Endothelial cell of umbilical vein (primary cell): ENCODE results near the gene DPEP3. TPM values are rescaled to one million over a fixed set of nuclear protein-coding genes. Genes with fewer than 3 reads are reported as not detected.

Experiments used
- BruUV-seq: library from RNA; stranded (reverse); fragments of 400-500 nt; replicated peaks from 2 replicates; lab custom pipeline; 2021; lab: Mats Ljungman, UMichigan
- CTCF ChIA-PET: fragments of 300-600, 350-600 bp; sonication (Branson Sonifier 250); formaldehyde crosslinking; loops from one replicate; lab custom pipeline; 2021; ENCODE audit warnings: antibody characterized with exemption, inconsistent platforms; lab: Charles Lee
- POLR2A ChIA-PET: fragments of 300-600, 350-600 bp; sonication (Branson Sonifier 250); formaldehyde crosslinking; loops from one replicate; lab custom pipeline; 2021; ENCODE audit warnings: antibody characterized with exemption, inconsistent platforms; lab: Charles Lee
- DNase-seq: peaks from one replicate; pipeline ENCODE4 v3.0.0-alpha.2; 2011; ENCODE audit warnings: low read depth, low spot score
- FAIRE-seq: peaks from 2 replicates; lab custom pipeline; 2011; peaks lifted over from hg19 to GRCh38; lab: Jason Lieb, UNC
- H2AFZ ChIP-seq: 2 replicates; pipeline ENCODE4 v1.6.0; 2012; ENCODE audit warnings: low read depth, low read length, control low read depth, inconsistent platforms
- H3K27ac ChIP-seq: 2 replicates; pipeline ENCODE4 v1.5.1; 2011; ENCODE audit warnings: low read depth, mild to moderate bottlenecking, control low read depth, low read length, moderate library complexity; ENCODE audit not compliant: insufficient read depth
- H3K27me3 ChIP-seq, 2 experiments: 2 replicates each; pipeline versions ENCODE4 v1.6.0 to v1.6.1; 2011; ENCODE audit warnings: low read length in 2 of 2, mixed read lengths in 1 of 2; ENCODE audit not compliant: control insufficient read depth in 2 of 2, insufficient read depth in 2 of 2
- H3K36me3 ChIP-seq, 2 experiments: 2 replicates in 1 of 2; 3 replicates in 1 of 2; pipeline ENCODE4 v1.5.1; 2011; ENCODE audit warnings: low read length in 2 of 2, mild to moderate bottlenecking in 1 of 2, moderate library complexity in 1 of 2; ENCODE audit not compliant: control insufficient read depth in 2 of 2, insufficient read depth in 2 of 2; ENCODE audit errors: extremely low read depth in 1 of 2
- H3K4me1 ChIP-seq: 3 replicates; pipeline ENCODE4 v1.5.1; 2011; ENCODE audit warnings: mild to moderate bottlenecking, low read length; ENCODE audit not compliant: control insufficient read depth, insufficient read depth; ENCODE audit errors: extremely low read depth
- H3K4me2 ChIP-seq: 2 replicates; pipeline ENCODE4 v1.6.1; 2011; ENCODE audit warnings: low read length, control low read depth, mixed read lengths; ENCODE audit not compliant: insufficient read depth
- H3K4me3 ChIP-seq, 3 experiments: fragments of 200-600 bp in 1 of 3; sonication (generic), shearing (Covaris generic) in 1 of 3; replicated peaks in 1 of 3; 2 replicates each; pipeline ENCODE4 v1.5.1; 2011 to 2016; ENCODE audit warnings: control low read depth in 3 of 3, low read length in 3 of 3, mild to moderate bottlenecking in 2 of 3, inconsistent platforms in 1 of 3, low read depth in 1 of 3, moderate library complexity in 1 of 3; ENCODE audit not compliant: insufficient read depth in 1 of 3
- H3K79me2 ChIP-seq: 2 replicates; pipeline ENCODE4 v1.6.0; 2012; ENCODE audit warnings: low read length, inconsistent platforms; ENCODE audit not compliant: control insufficient read depth, insufficient read depth
- H3K9ac ChIP-seq: replicated peaks from 2 replicates; pipeline ENCODE3; 2011; ENCODE audit warnings: low read length, control low read depth; ENCODE audit not compliant: insufficient read depth; ENCODE audit errors: extremely low read depth
- H3K9me1 ChIP-seq: replicated peaks from 3 replicates; pipeline ENCODE4 v1.6.0; 2011; ENCODE audit warnings: mild to moderate bottlenecking, low read length; ENCODE audit not compliant: control insufficient read depth, insufficient read depth; ENCODE audit errors: extremely low read depth
- H3K9me3 ChIP-seq: replicated peaks from 2 replicates; pipeline ENCODE4 v1.5.1; 2012; ENCODE audit warnings: low read length, inconsistent platforms; ENCODE audit not compliant: control insufficient read depth, insufficient read depth
- H4K20me1 ChIP-seq: replicated peaks from 2 replicates; pipeline ENCODE3; 2011; ENCODE audit warnings: mild to moderate bottlenecking, low read length; ENCODE audit not compliant: control insufficient read depth, insufficient read depth; ENCODE audit errors: extremely low read depth
- CTCF ChIP-seq, 2 donors: IDR thresholded peaks; 1 replicate in 1 of 2; 2 replicates in 1 of 2; pipeline ENCODE4 v1.5.1; 2011; ENCODE audit warnings: low read length in 2 of 2, mild to moderate bottlenecking in 2 of 2, moderate library complexity in 2 of 2, control low read depth in 1 of 2, inconsistent platforms in 1 of 2, low read depth in 1 of 2; ENCODE audit not compliant: insufficient read depth in 1 of 2; ENCODE audit errors: extremely low read depth in 1 of 2
- EZH2 ChIP-seq: IDR thresholded peaks from 2 replicates; pipeline ENCODE4 v1.6.1; 2012; ENCODE audit warnings: borderline replicate concordance, low read depth, mild to moderate bottlenecking, moderate library complexity, low read length, inconsistent platforms; ENCODE audit not compliant: severe bottlenecking
- FOS ChIP-seq: IDR thresholded peaks from 2 replicates; pipeline ENCODE4 v1.6.1; 2011; ENCODE audit warnings: mild to moderate bottlenecking, low read length, moderate library complexity, borderline replicate concordance; ENCODE audit not compliant: insufficient read depth
- JUN ChIP-seq: IDR thresholded peaks from 2 replicates; pipeline ENCODE4 v1.6.1; 2011; ENCODE audit warnings: borderline replicate concordance, low read depth; ENCODE audit not compliant: insufficient read length, insufficient read depth
- POLR2A ChIP-seq: IDR thresholded peaks from 2 replicates; pipeline ENCODE4 v1.6.1; 2012; ENCODE audit warnings: low read depth, mild to moderate bottlenecking, control low read depth, low read length
- POLR2AphosphoS5 ChIP-seq: IDR thresholded peaks from 2 replicates; pipeline ENCODE4 v1.6.1; 2012; ENCODE audit warnings: low read depth, mild to moderate bottlenecking, control low read depth, low read length, moderate library complexity; ENCODE audit not compliant: insufficient read depth
- dilution Hi-C: fragments of 300-500 bp; cut with MboI; formaldehyde crosslinking; loops from one replicate; pipeline ENCODE4 v1.15.0; 2019; ENCODE audit warnings: low sequenced_read_pairs; ENCODE audit not compliant: extremely low pct_ligation_motif_present
- intact Hi-C: fragments of 100-400 bp; cut with micrococcal nuclease; formaldehyde crosslinking; loops from one replicate; pipeline ENCODE4 v1.10.0; 2022
- polyA plus RNA-seq, 4 experiments: library from polyadenylated mRNA; depleted of rRNA in 3 of 4; stranded (reverse) in 3 of 4; unstranded in 1 of 4; fragments of >200 nt; gene quantifications; 2 replicates each; pipeline versions ENCODE4 v1.2.1 to v1.2.3, GENCODE V29; 2011 to 2012; ENCODE audit warnings: missing spikeins in 1 of 4
- total RNA-seq: library from RNA; stranded (reverse); gene quantifications from 2 replicates; pipeline ENCODE4 v1.2.3, GENCODE V29; 2021

DPEP3 gene
- total and polyA plus RNA-seq, 2 donors (not counting 3 experiments of a cell fraction or from before 2014, with no cell fraction given), result 0.06 TPM; not detected in 1

GRCh38 chr16:68028996-68029395 lies 48.7 kb upstream of the DPEP3 start:
- Histone ChIP-seq H3K4me2 (no peak overlapping the region), H3K9ac (no peak overlapping the region), H2AFZ (no peak overlapping the region), H3K4me1 (no peaks in the 10 kb centered on the region), H3K79me2 (peaks cover 3% of the 10 kb centered on the region), H3K4me3 (no peak overlapping the region), H3K9me3 (no peaks in the 10 kb centered on the region), H4K20me1 (no peaks in the 10 kb centered on the region), H3K27ac (no peak overlapping the region), H3K9me1 (no peaks in the 10 kb centered on the region), H3K27me3 (no peaks in the 10 kb centered on the region), H3K36me3 (peaks cover 0 to 5% of the 10 kb centered on the region in 2 experiments)
- ChIA-PET CTCF (interaction anchor here (0.6 to 4.3 kb wide), 4 partner anchors 10 to 93 kb away, joined by 3 to 28 read pairs (median 3); no protein-coding TSS in a partner anchor), POLR2A (no interaction called here)
- TF ChIP-seq JUN (no peak), POLR2A (no peak), CTCF (IDR thresholded peaks at IDR 0.05; ENCODE audit: extremely low read depth in 1 of 2, insufficient read depth in 1 of 2, low read depth in 1 of 2, low read length in 2 of 2) (no peak), POLR2AphosphoS5 (no peak), FOS (no peak), EZH2 (no peak)
- no peak for DNase-seq
- intact Hi-C loops (no loop called here), dilution Hi-C loops (no loop called here)
- FAIRE-seq, result no peak
- BruUV-seq, result no TSS peak
